ENCODE measurements around the gene TENT4B. TPM values are rescaled to one million over a fixed set of nuclear protein-coding genes. Genes with fewer than 3 reads are reported as not detected.

Gene TENT4B
- total RNA-seq, 2 donors from 2014 or later: 12.8 to 14.1 TPM

- Histone ChIP-seq H3K9me3 (ENCODE audit: control insufficient read depth, low read length) (no peaks in the 10 kb centered on the region), H3K36me3 (ENCODE audit: control insufficient read depth, insufficient read depth, low read length) (no peaks in the 10 kb centered on the region), H3K4me1 (ENCODE audit: control insufficient read depth, insufficient read depth, low read length) (no peaks in the 10 kb centered on the region), H3K27me3 (ENCODE audit: control insufficient read depth, insufficient read depth, low read length, poor library complexity, severe bottlenecking) (no peaks in the 10 kb centered on the region), H3K9ac (ENCODE audit: extremely low read depth, low read length, poor library complexity, severe bottlenecking) (no peak overlapping the region), H3K4me3 (ENCODE audit: low read length) (no peak overlapping the region), H3K27ac (ENCODE audit: low read depth, low read length) (no peak overlapping the region)
- H3K4me3 Mint-ChIP-seq: no peak overlapping the region
- H3K4me1 Mint-ChIP-seq: peaks cover 8% of the 10 kb centered on the region
- H3K27ac Mint-ChIP-seq: no peak overlapping the region
- H3K27me3 Mint-ChIP-seq (ENCODE audit: insufficient read depth): no peaks in the 10 kb centered on the region
- no peak for DNase-seq
- no peaks in the 10 kb centered on the region for H3K9me3 Mint-ChIP-seq
- TF ChIP-seq CTCF (conservative IDR thresholded peaks at IDR 0.05): no peak
- no peaks in the 10 kb centered on the region for H3K36me3 Mint-ChIP-seq (ENCODE audit: low read depth)
Observed at GRCh38 chr16:50182441-50182840, 29.3 kb downstream of the TENT4B start.

- H3K9me3 Mint-ChIP-seq: no peaks in the 10 kb centered on the region
- H3K27ac Mint-ChIP-seq: no peak overlapping the region
- no peaks in the 10 kb centered on the region for H3K27me3 Mint-ChIP-seq (ENCODE audit: insufficient read depth)
- no peaks in the 10 kb centered on the region for H3K36me3 Mint-ChIP-seq (ENCODE audit: low read depth)
- Histone ChIP-seq H3K4me3 (ENCODE audit: low read length) (no peak overlapping the region), H3K9ac (ENCODE audit: extremely low read depth, low read length, poor library complexity, severe bottlenecking) (no peak overlapping the region), H3K36me3 (ENCODE audit: control insufficient read depth, insufficient read depth, low read length) (no peaks in the 10 kb centered on the region), H3K4me1 (ENCODE audit: control insufficient read depth, insufficient read depth, low read length) (no peaks in the 10 kb centered on the region), H3K27me3 (ENCODE audit: control insufficient read depth, insufficient read depth, low read length, poor library complexity, severe bottlenecking) (no peaks in the 10 kb centered on the region), H3K9me3 (ENCODE audit: control insufficient read depth, low read length) (no peaks in the 10 kb centered on the region), H3K27ac (ENCODE audit: low read depth, low read length) (no peak overlapping the region)
- no peak for DNase-seq
- peaks cover 8% of the 10 kb centered on the region for H3K4me1 Mint-ChIP-seq
- no peak for TF ChIP-seq CTCF (conservative IDR thresholded peaks at IDR 0.05)
- 73 to 100% methylated on average over 1 to 4 of the region's 4 CpGs for WGBS, 2 experiments (ENCODE audit: insufficient coverage in 1 of 2, insufficient read length in 1 of 2)
- no peak overlapping the region for H3K4me3 Mint-ChIP-seq
Observed at GRCh38 chr16:50183316-50183715, 30.2 kb downstream of the TENT4B start.

GRCh38 chr16:50185005-50185505 is 31.9 kb downstream of the TENT4B start:
- Histone ChIP-seq H3K4me1 (ENCODE audit: control insufficient read depth, insufficient read depth, low read length) (no peaks in the 10 kb centered on the region), H3K36me3 (ENCODE audit: control insufficient read depth, insufficient read depth, low read length) (no peaks in the 10 kb centered on the region), H3K9me3 (ENCODE audit: control insufficient read depth, low read length) (no peaks in the 10 kb centered on the region), H3K9ac (ENCODE audit: extremely low read depth, low read length, poor library complexity, severe bottlenecking) (no peak overlapping the region), H3K4me3 (ENCODE audit: low read length) (no peak overlapping the region), H3K27me3 (ENCODE audit: control insufficient read depth, insufficient read depth, low read length, poor library complexity, severe bottlenecking) (no peaks in the 10 kb centered on the region), H3K27ac (ENCODE audit: low read depth, low read length) (no peak overlapping the region)
- Mint-ChIP-seq H3K27me3 (ENCODE audit: insufficient read depth) (no peaks in the 10 kb centered on the region), H3K36me3 (ENCODE audit: low read depth) (no peaks in the 10 kb centered on the region), H3K4me3 (no peak overlapping the region), H3K27ac (no peak overlapping the region), H3K4me1 (peaks cover 8% of the 10 kb centered on the region), H3K9me3 (no peaks in the 10 kb centered on the region)
- no peak for DNase-seq
- no peak for TF ChIP-seq CTCF (conservative IDR thresholded peaks at IDR 0.05)
- 92 to 96% methylated on average over 2 to 3 of the region's 3 CpGs for WGBS, 2 experiments (ENCODE audit: insufficient coverage in 1 of 2, insufficient read length in 1 of 2)
